Adrenal gland (tissue), 5 donors: Measurements from ENCODE around the gene TUBGCP2.

Experiments
- POLR2A ChIP-seq, 2 donors: fragments of 450-650 bp; IDR thresholded peaks; one replicate each; pipeline ENCODE4 v1.6.1; 2017; ENCODE audit warnings: antibody characterized with exemption in 2 of 2, mild to moderate bottlenecking in 2 of 2, moderate library complexity in 1 of 2
- TF ChIP-seq, protein P1 (sequence below), 6 experiments: fragments of 450-650 bp in 4 of 6; fragments of 200-600 bp in 2 of 6; sonication (generic) in 1 of 6; IDR thresholded peaks; 1 replicate in 5 of 6; 2 replicates in 1 of 6; pipeline versions ENCODE4 v1.5.1 to v1.8.0; 2016 to 2021; ENCODE audit warnings: antibody characterized with exemption in 6 of 6, mild to moderate bottlenecking in 2 of 6, moderate library complexity in 1 of 6
- donor health status: DM: no; HTN: no; CAD: no.

DNA sequence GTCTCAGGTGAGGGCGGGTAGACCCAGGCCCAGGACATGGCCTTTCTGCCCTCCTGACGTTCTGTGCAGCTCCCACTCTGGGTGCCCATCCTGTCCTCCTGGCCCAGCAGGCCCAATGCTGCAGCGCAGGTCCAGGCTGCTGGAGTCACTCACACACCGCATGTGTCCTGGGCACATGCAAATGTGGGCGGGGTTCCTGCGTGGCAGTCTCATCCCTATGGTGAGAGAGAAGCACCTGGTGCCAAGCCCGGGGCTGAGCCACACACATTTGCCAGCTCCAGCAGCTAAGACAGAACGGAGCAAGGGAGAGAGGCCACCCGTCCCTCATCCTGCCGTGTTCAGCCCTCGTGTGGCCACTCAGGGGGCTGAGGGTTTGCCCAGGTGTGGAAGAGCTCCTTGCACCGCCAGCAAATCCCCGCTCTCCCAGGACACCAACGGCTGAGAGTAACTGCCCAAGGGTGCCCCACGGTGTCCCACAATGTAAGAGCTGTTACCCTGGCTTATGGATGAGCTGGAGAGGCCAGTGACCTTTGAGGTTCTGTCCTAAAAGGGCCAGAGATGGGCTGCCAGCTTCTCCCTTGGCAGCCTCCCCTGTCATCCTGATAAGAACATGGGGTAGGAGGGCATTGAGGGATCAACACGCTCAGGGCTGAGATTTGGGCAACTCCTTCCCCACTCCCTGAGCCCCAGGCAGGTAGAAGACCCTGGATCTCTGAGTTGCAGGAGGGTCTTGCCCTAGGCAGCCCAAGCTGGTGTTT is 44.7 kb upstream of the TUBGCP2 start:
- TF ChIP-seq, protein P1, sequence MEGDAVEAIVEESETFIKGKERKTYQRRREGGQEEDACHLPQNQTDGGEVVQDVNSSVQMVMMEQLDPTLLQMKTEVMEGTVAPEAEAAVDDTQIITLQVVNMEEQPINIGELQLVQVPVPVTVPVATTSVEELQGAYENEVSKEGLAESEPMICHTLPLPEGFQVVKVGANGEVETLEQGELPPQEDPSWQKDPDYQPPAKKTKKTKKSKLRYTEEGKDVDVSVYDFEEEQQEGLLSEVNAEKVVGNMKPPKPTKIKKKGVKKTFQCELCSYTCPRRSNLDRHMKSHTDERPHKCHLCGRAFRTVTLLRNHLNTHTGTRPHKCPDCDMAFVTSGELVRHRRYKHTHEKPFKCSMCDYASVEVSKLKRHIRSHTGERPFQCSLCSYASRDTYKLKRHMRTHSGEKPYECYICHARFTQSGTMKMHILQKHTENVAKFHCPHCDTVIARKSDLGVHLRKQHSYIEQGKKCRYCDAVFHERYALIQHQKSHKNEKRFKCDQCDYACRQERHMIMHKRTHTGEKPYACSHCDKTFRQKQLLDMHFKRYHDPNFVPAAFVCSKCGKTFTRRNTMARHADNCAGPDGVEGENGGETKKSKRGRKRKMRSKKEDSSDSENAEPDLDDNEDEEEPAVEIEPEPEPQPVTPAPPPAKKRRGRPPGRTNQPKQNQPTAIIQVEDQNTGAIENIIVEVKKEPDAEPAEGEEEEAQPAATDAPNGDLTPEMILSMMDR (IDR thresholded peaks at IDR 0.05), result no peak
- TF ChIP-seq POLR2A (IDR thresholded peaks at IDR 0.05), result no peak
